Measurements from ENCODE around the gene FLT3LG. TPM values are rescaled to one million over a fixed set of nuclear protein-coding genes. Genes with fewer than 3 reads are reported as not detected.

Gene FLT3LG
- total RNA-seq, 1 experiment from 2014 or later: 1.5 TPM

DNA sequence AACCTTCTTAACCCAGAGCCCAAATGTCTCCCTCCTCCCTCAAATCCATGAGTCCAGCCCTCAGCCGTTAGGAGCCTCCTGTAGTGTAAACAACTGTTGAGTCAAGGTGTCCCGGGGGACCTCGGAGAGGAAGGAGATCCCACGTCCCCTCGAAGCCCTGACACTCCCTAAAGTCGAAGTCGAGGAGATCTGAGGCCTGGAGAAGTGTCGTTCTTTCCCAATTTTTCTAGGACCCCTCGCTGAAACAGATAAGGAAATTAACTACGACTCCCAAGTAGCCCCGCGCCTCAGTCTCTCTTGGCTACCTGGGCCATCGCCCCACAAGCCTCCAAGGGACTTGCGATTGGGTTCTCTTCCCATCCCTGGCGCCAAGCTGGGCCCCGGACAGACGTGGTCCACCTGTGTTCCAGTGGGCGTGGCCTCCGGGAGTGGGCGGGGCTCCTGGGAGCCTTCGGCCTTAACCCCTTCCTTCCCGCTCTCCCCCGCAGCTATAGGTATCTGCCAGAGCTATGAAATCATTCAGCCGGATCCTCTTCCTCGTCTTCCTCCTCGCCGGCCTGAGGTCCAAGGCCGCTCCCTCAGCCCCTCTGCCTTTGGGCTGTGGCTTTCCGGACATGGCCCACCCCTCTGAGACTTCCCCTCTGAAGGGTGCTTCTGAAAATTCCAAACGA is 48.0 kb upstream of the FLT3LG start:
- in situ Hi-C loops (cut with HindIII; ENCODE audit: low pct_unique_long_range_greater_than_20kb, low sequenced_read_pairs): no loop called here
- intact Hi-C loops (cut with micrococcal nuclease; ENCODE audit: unreplicated experiment): no loop called here
- peaks cover 3% of the 10 kb centered on the region; the same call in 1 of the 2 replicates for H3K4me1 ChIP-seq (ENCODE audit: control insufficient read depth, insufficient read depth, low read length)
- no peak for TF ChIP-seq TCF7L2 (IDR thresholded peaks at IDR 0.05; ENCODE audit: low read depth, low read length)
- TF ChIP-seq, protein P1, sequence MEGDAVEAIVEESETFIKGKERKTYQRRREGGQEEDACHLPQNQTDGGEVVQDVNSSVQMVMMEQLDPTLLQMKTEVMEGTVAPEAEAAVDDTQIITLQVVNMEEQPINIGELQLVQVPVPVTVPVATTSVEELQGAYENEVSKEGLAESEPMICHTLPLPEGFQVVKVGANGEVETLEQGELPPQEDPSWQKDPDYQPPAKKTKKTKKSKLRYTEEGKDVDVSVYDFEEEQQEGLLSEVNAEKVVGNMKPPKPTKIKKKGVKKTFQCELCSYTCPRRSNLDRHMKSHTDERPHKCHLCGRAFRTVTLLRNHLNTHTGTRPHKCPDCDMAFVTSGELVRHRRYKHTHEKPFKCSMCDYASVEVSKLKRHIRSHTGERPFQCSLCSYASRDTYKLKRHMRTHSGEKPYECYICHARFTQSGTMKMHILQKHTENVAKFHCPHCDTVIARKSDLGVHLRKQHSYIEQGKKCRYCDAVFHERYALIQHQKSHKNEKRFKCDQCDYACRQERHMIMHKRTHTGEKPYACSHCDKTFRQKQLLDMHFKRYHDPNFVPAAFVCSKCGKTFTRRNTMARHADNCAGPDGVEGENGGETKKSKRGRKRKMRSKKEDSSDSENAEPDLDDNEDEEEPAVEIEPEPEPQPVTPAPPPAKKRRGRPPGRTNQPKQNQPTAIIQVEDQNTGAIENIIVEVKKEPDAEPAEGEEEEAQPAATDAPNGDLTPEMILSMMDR (IDR thresholded peaks at IDR 0.05): no peak
- TF ChIP-seq SIN3A (IDR thresholded peaks at IDR 0.05; ENCODE audit: borderline replicate concordance, insufficient read depth, low read depth, low read length): no peak
- TF ChIP-seq, protein P2, sequence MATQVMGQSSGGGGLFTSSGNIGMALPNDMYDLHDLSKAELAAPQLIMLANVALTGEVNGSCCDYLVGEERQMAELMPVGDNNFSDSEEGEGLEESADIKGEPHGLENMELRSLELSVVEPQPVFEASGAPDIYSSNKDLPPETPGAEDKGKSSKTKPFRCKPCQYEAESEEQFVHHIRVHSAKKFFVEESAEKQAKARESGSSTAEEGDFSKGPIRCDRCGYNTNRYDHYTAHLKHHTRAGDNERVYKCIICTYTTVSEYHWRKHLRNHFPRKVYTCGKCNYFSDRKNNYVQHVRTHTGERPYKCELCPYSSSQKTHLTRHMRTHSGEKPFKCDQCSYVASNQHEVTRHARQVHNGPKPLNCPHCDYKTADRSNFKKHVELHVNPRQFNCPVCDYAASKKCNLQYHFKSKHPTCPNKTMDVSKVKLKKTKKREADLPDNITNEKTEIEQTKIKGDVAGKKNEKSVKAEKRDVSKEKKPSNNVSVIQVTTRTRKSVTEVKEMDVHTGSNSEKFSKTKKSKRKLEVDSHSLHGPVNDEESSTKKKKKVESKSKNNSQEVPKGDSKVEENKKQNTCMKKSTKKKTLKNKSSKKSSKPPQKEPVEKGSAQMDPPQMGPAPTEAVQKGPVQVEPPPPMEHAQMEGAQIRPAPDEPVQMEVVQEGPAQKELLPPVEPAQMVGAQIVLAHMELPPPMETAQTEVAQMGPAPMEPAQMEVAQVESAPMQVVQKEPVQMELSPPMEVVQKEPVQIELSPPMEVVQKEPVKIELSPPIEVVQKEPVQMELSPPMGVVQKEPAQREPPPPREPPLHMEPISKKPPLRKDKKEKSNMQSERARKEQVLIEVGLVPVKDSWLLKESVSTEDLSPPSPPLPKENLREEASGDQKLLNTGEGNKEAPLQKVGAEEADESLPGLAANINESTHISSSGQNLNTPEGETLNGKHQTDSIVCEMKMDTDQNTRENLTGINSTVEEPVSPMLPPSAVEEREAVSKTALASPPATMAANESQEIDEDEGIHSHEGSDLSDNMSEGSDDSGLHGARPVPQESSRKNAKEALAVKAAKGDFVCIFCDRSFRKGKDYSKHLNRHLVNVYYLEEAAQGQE (IDR thresholded peaks at IDR 0.05; ENCODE audit: insufficient read depth in 1 of 2, low read depth in 2 of 2, low read length in 1 of 2): no peak
- no peak for TF ChIP-seq POLR2AphosphoS5 (IDR thresholded peaks at IDR 0.05; ENCODE audit: low read depth, low read length)
- ATAC-seq (no peak), DNase-seq (ENCODE audit: low read depth, low spot score) (no peak)
- POLR2A ChIA-PET: no interaction called here
- no peak overlapping the region for H3K4me3 ChIP-seq (ENCODE audit: low read depth in 2 of 2, low read length in 2 of 2)
- no TSS peak for BruUV-seq (replicated peaks)
- CTCF ChIA-PET: no interaction called here
- H3K9me3 ChIP-seq (ENCODE audit: control insufficient read depth, insufficient read depth, low read depth, low read length): no peaks in the 10 kb centered on the region
- peaks cover 7% of the 10 kb centered on the region for H3K27me3 ChIP-seq (ENCODE audit: control insufficient read depth, insufficient read depth, low read length)
- no peak overlapping the region for H3K27ac ChIP-seq (ENCODE audit: low read length)
- no peaks in the 10 kb centered on the region for H3K36me3 ChIP-seq (ENCODE audit: control insufficient read depth, insufficient read depth, low read length)

DNA sequence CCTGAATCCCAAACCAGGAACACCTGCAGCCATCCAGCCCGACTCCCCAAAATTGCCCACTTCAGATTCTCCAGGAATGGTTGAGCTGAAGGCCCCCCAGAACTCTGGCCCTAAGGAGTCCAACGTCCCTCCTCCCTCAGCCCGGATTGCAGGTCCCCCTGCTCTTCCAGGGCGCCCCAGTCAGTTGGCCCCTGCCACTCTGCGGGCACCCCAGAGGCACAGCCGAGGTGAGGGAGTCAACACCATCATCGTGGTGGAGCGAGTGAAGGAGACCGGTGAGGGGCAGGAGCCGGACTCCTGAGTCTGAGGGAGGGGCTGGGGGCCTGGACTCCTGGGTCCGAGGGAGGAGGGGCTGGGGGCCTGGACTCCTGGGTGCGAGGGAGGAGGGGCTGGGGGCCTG is 46.7 kb upstream of the FLT3LG start:
- ChIA-PET CTCF (no interaction called here), POLR2A (no interaction called here)
- intact Hi-C loops (cut with micrococcal nuclease; ENCODE audit: unreplicated experiment): no loop called here
- no peak overlapping the region for H3K4me3 ChIP-seq (ENCODE audit: low read depth in 2 of 2, low read length in 2 of 2)
- BruUV-seq (replicated peaks): no TSS peak
- TF ChIP-seq TCF7L2 (IDR thresholded peaks at IDR 0.05; ENCODE audit: low read depth, low read length): no peak
- TF ChIP-seq, protein P1 (IDR thresholded peaks at IDR 0.05): no peak
- TF ChIP-seq POLR2AphosphoS5 (IDR thresholded peaks at IDR 0.05; ENCODE audit: low read depth, low read length): no peak
- TF ChIP-seq, protein P2 (IDR thresholded peaks at IDR 0.05; ENCODE audit: insufficient read depth in 1 of 2, low read depth in 2 of 2, low read length in 1 of 2): no peak
- TF ChIP-seq SIN3A (IDR thresholded peaks at IDR 0.05; ENCODE audit: borderline replicate concordance, insufficient read depth, low read depth, low read length): no peak
- H3K27me3 ChIP-seq (ENCODE audit: control insufficient read depth, insufficient read depth, low read length): no peaks in the 10 kb centered on the region; the same call in 1 of the 2 replicates
- ATAC-seq (no peak), DNase-seq (ENCODE audit: low read depth, low spot score) (no peak)
- H3K9me3 ChIP-seq (ENCODE audit: control insufficient read depth, insufficient read depth, low read depth, low read length): no peaks in the 10 kb centered on the region
- peaks cover 3% of the 10 kb centered on the region; the same call in 1 of the 2 replicates for H3K4me1 ChIP-seq (ENCODE audit: control insufficient read depth, insufficient read depth, low read length)
- in situ Hi-C loops (cut with HindIII; ENCODE audit: low pct_unique_long_range_greater_than_20kb, low sequenced_read_pairs): no loop called here
- no peak overlapping the region for H3K27ac ChIP-seq (ENCODE audit: low read length)
- no peaks in the 10 kb centered on the region for H3K36me3 ChIP-seq (ENCODE audit: control insufficient read depth, insufficient read depth, low read length)
